ENCODE data around the gene C7orf25. TPM values are rescaled to one million over a fixed set of nuclear protein-coding genes. Genes with fewer than 3 reads are reported as not detected.

Gene C7orf25
- total RNA-seq, 1 donor from 2014 or later = 14.4 TPM

DNA sequence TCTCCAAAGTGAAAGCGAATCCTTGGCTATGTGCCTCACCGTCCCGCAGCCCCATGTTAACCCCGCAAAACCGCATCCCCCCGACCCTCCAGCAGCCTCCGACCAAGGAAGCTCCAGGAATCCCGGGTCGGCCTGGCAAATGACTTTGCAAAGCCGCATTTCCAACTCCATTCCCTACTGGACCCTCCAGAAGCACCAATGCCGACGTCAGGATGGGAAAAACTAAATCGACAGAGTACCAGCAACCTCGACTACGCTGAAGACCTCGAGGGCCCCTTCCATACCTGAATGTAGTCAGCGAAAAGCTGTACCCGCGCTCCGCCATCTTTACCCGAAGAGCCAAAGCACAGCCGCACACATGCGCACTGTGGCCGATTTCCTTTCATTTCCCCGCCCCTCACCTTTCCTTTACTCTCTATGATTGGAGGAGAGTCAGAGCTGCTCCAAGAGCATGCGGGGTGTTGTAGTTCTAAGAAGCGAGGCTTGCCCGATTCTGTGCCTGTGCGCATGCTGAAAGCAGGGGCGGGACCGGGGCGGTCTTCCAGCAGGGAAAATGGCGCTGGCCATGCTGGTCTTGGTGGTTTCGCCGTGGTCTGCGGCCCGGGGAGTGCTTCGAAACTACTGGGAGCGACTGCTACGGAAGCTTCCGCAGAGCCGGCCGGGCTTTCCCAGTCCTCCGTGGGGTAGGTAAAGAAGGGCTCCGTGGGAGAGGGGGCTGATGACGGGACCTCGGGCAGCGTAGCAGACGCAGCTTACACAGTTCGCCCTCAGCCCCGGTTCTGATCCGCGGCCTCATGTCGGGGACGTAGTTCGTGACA lies 20.2 kb upstream of the C7orf25 start, which contains the start of the genes MRPL32 and PSMA2:
TSS of gene MRPL32 (plus strand) at position 543 of the 818 bp plus-strand sequence. CDS start at position 554, 11 bp downstream.
TSS of gene PSMA2 (minus strand) at position 341 of the 818 bp plus-strand sequence. CDS start at position 325, 16 bp downstream.
- TF ChIP-seq CTCF (IDR thresholded peaks at IDR 0.05; ENCODE audit: insufficient read depth, low read length, poor library complexity, severe bottlenecking) = no peak
- no peaks in the 10 kb centered on the region for H3K36me3 ChIP-seq (ENCODE audit: control insufficient read depth, insufficient read depth, low read length)
- H3K4me3 ChIP-seq (ENCODE audit: low read depth, low read length) = peak within 1 kb of the TSS; percentile 100
- no peaks in the 10 kb centered on the region for H3K27me3 ChIP-seq (ENCODE audit: control insufficient read depth, insufficient read depth, low read length)
- peak; percentile 93 for DNase-seq (ENCODE audit: low read depth)

DNA sequence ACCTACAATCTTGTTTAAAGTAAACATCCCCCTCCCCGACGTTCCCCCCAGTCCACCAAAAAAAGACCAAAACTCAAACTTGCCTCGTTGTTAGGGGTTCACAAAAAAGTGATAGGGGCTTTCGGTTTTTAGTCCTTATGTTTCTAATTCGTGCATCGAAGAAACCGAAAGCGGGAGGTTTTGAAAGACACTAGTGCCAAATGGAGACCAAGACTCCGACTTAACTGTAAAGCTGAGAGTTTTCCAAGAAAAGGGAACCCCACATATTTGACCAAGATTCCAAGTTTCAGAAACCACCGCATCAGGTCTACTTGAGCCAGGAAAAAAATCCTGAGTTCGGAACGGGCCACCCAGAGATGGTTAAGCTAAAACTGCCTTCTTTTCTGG lies 19.6 kb upstream of the C7orf25 start:
- Histone ChIP-seq H3K36me3 (ENCODE audit: control insufficient read depth, insufficient read depth, low read length) (no peaks in the 10 kb centered on the region), H3K4me3 (ENCODE audit: low read depth, low read length) (peak overlapping the region; percentile 100), H3K27me3 (ENCODE audit: control insufficient read depth, insufficient read depth, low read length) (no peaks in the 10 kb centered on the region)
- no peak for DNase-seq (ENCODE audit: low read depth)
- no peak for TF ChIP-seq CTCF (IDR thresholded peaks at IDR 0.05; ENCODE audit: insufficient read depth, low read length, poor library complexity, severe bottlenecking)

DNA sequence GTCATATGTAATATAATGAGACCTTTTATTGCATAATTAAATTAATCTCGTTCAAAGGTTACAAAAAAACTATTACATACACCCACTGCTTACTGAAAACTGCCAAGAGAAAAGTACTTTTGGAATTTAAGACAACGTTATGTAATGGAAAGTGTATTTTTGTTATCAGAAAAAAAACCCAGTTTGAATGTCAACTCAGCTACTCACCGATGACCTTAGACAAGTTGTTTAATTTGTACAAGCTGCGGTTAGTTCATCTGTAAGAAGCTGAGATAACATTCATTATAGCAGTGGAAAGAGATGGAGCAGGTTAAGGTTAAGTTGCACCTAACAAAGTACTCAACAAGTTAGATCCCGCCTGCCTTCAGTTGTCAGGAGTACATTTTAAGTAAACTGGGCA lies 19.0 kb upstream of the C7orf25 start:
- Histone ChIP-seq H3K36me3 (ENCODE audit: control insufficient read depth, insufficient read depth, low read length) (no peaks in the 10 kb centered on the region), H3K27me3 (ENCODE audit: control insufficient read depth, insufficient read depth, low read length) (no peaks in the 10 kb centered on the region), H3K4me3 (ENCODE audit: low read depth, low read length) (peak overlapping the region; percentile 100)
- TF ChIP-seq CTCF (IDR thresholded peaks at IDR 0.05; ENCODE audit: insufficient read depth, low read length, poor library complexity, severe bottlenecking) = no peak
- no peak for DNase-seq (ENCODE audit: low read depth)

DNA sequence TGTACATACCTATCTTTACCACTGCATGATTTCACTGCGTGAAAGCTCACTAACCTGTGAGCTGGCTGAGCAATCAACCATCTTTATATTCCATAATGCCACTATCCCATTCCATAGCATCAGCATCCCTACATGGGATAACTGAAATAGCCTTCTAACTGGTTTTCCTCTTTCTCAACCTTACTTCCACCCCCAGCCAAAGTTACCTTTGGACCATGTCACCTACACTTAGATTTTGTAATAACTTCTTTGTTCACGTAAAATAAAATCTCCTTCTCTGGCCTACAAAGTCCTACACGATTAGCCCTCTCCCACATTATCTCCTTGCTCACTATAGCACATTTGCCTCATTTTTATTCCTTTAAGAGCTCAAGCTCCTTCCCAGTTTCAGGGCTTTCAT lies 17.6 kb upstream of the C7orf25 start:
- no peak for DNase-seq (ENCODE audit: low read depth)
- no peak for TF ChIP-seq CTCF (IDR thresholded peaks at IDR 0.05; ENCODE audit: insufficient read depth, low read length, poor library complexity, severe bottlenecking)
- H3K4me3 ChIP-seq (ENCODE audit: low read depth, low read length) = no peak overlapping the region

DNA sequence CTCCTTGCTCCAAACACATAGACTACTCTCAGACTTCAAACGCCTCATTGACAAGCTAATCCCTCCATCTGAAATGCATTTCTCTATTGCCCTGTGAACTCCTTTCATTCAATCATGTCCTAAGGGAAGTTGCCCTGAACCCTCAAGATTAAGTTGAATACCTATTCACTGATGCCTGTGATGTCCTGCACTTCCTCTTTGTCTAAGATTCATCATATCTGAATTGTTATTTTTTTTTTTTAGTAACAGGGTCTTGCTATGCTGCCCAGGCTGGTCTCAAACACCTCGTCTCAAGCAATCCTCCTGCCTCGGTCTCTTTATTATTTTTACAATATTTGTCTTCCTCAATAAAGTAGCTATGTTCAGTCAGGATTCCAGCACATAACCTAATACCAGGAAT lies 16.9 kb upstream of the C7orf25 start:
- no peak for DNase-seq (ENCODE audit: low read depth)
- TF ChIP-seq CTCF (IDR thresholded peaks at IDR 0.05; ENCODE audit: insufficient read depth, low read length, poor library complexity, severe bottlenecking) = no peak
- H3K27me3 ChIP-seq (ENCODE audit: control insufficient read depth, insufficient read depth, low read length) = no peaks in the 10 kb centered on the region
- H3K36me3 ChIP-seq (ENCODE audit: control insufficient read depth, insufficient read depth, low read length) = no peaks in the 10 kb centered on the region
- H3K4me3 ChIP-seq (ENCODE audit: low read depth, low read length) = no peak overlapping the region

More for the DNA sequence above, 17.6 kb upstream of the C7orf25 start:
- Histone ChIP-seq H3K36me3 (ENCODE audit: control insufficient read depth, insufficient read depth, low read length) (no peaks in the 10 kb centered on the region), H3K27me3 (ENCODE audit: control insufficient read depth, insufficient read depth, low read length) (no peaks in the 10 kb centered on the region)
